Mesenchymal stem cell (in vitro differentiated cells and primary cell): ENCODE measurements around the gene CALCOCO2.

ENCODE experiments used
- DNase-seq: peaks from one replicate; pipeline ENCODE4 v3.0.0-alpha.2; 2013
- H2AFZ ChIP-seq: one replicate; pipeline ENCODE4 v1.6.1; 2013; ENCODE audit warnings: low read depth, mild to moderate bottlenecking, control low read depth, inconsistent platforms, low read length, moderate library complexity
- H2AK5ac ChIP-seq: 2 replicates; pipeline ENCODE4 v1.6.1; 2013; ENCODE audit warnings: low read length, moderate library complexity, mild to moderate bottlenecking, inconsistent platforms; ENCODE audit not compliant: severe bottlenecking
- H2BK120ac ChIP-seq: one replicate; pipeline ENCODE4 v1.6.1; 2013; ENCODE audit warnings: low read depth, mild to moderate bottlenecking, inconsistent platforms, low read length, moderate library complexity
- H2BK12ac ChIP-seq, 2 experiments: one replicate each; pipeline ENCODE4 v1.6.1; 2013; ENCODE audit warnings: inconsistent platforms in 2 of 2, low read length in 2 of 2, mild to moderate bottlenecking in 2 of 2, moderate library complexity in 2 of 2, control low read depth in 1 of 2
- H2BK15ac ChIP-seq: one replicate; pipeline ENCODE4 v1.6.1; 2013; ENCODE audit warnings: mild to moderate bottlenecking, low read depth, inconsistent platforms; ENCODE audit not compliant: poor library complexity, severe bottlenecking
- H2BK5ac ChIP-seq: 2 replicates; pipeline ENCODE4 v1.6.1; 2013; ENCODE audit warnings: low read depth, mild to moderate bottlenecking, low read length, control low read depth, inconsistent platforms; ENCODE audit not compliant: poor library complexity, severe bottlenecking
- H3K14ac ChIP-seq, 2 experiments: one replicate each; pipeline ENCODE4 v1.6.1; 2013; ENCODE audit warnings: inconsistent platforms in 2 of 2, low read length in 2 of 2, control low read depth in 1 of 2, mild to moderate bottlenecking in 1 of 2, moderate library complexity in 1 of 2
- H3K18ac ChIP-seq, 2 experiments: one replicate each; pipeline ENCODE4 v1.6.1; 2013; ENCODE audit warnings: inconsistent platforms in 2 of 2, low read length in 2 of 2, control low read depth in 1 of 2, low read depth in 1 of 2, mild to moderate bottlenecking in 1 of 2
- H3K23ac ChIP-seq, 2 experiments: one replicate each; pipeline ENCODE4 v1.6.1; 2013; ENCODE audit warnings: inconsistent platforms in 2 of 2, low read length in 2 of 2, mild to moderate bottlenecking in 2 of 2, moderate library complexity in 2 of 2, control low read depth in 1 of 2
- H3K27ac ChIP-seq: 2 replicates; pipeline ENCODE4 v1.5.1; 2013; ENCODE audit warnings: mild to moderate bottlenecking, moderate library complexity, low read length, control low read depth, inconsistent platforms; ENCODE audit not compliant: poor library complexity, severe bottlenecking
- H3K27me3 ChIP-seq, 2 experiments: 2 replicates each; pipeline versions ENCODE4 v1.6.1 to v1.7.0; 2013; ENCODE audit warnings: low read length in 2 of 2, mild to moderate bottlenecking in 2 of 2, moderate library complexity in 2 of 2, control low read depth in 1 of 2, inconsistent platforms in 1 of 2; ENCODE audit not compliant: control insufficient read depth in 1 of 2, insufficient read depth in 1 of 2
- H3K36me3 ChIP-seq, 2 experiments: 2 replicates each; pipeline versions ENCODE4 v1.6.1 to v1.7.0; 2013; ENCODE audit warnings: low read length in 2 of 2, control low read depth in 1 of 2, inconsistent platforms in 1 of 2, low read depth in 1 of 2, mild to moderate bottlenecking in 1 of 2; ENCODE audit not compliant: insufficient read depth in 2 of 2, control insufficient read depth in 1 of 2
- H3K4ac ChIP-seq, 2 experiments: one replicate each; pipeline ENCODE4 v1.6.1; 2013; ENCODE audit warnings: inconsistent platforms in 2 of 2, low read length in 2 of 2, mild to moderate bottlenecking in 2 of 2, moderate library complexity in 2 of 2, control low read depth in 1 of 2, low read depth in 1 of 2
- H3K4me1 ChIP-seq: 2 replicates; pipeline ENCODE4 v1.6.1; 2013; ENCODE audit warnings: low read depth, low read length, control low read depth; ENCODE audit not compliant: control insufficient read depth, insufficient read depth
- H3K4me2 ChIP-seq: 2 replicates; pipeline ENCODE4 v1.6.1; 2013; ENCODE audit warnings: low read length, mild to moderate bottlenecking, inconsistent platforms; ENCODE audit not compliant: poor library complexity, severe bottlenecking
- H3K4me3 ChIP-seq, 2 experiments: 2 replicates each; pipeline versions ENCODE4 v1.5.1 to v1.7.0; 2013; ENCODE audit warnings: low read length in 2 of 2, mild to moderate bottlenecking in 2 of 2, control low read depth in 1 of 2, low read depth in 1 of 2; ENCODE audit not compliant: insufficient read depth in 1 of 2
- H3K79me1 ChIP-seq: replicated peaks from 2 replicates; pipeline ENCODE4 v1.6.1; 2013; ENCODE audit warnings: mild to moderate bottlenecking, control low read depth, low read length, inconsistent platforms; ENCODE audit not compliant: poor library complexity, severe bottlenecking
- H3K9ac ChIP-seq: 2 replicates; pipeline ENCODE4 v1.7.0; 2013; ENCODE audit warnings: mild to moderate bottlenecking, low read length, moderate library complexity
- H3K9me3 ChIP-seq: 2 replicates; pipeline ENCODE4 v1.7.0; 2013; ENCODE audit warnings: mild to moderate bottlenecking, low read length; ENCODE audit not compliant: control insufficient read depth
- H4K8ac ChIP-seq: one replicate; pipeline ENCODE4 v1.6.1; 2013; ENCODE audit warnings: inconsistent platforms, mild to moderate bottlenecking, low read length, moderate library complexity
- H4K91ac ChIP-seq: one replicate; pipeline ENCODE4 v1.6.1; 2013; ENCODE audit warnings: mild to moderate bottlenecking, low read length, inconsistent platforms
- WGBS: methylation state at CpG from one replicate; pipeline ENCODE4 v1.1.7; 2013; ENCODE audit warnings: mixed read lengths; 5-methylcytosine and 5-hydroxymethylcytosine counted together

The CALCOCO2 gene

DNA sequence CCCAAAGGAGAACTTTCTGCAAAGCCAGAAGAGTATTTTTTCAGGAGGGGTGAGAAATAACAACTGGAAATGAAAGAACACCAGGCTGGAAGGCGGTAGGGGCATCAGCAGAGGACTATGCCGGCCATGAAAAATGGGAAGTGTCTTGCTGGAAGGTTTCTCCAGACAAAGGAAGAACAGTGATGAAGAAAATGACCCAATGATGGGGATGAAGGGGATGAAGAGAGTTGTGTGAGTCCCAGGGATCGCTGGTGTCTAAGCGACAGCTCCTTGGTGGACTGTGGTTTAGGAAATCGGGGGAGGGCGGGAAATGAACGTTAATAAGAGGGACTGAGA lies 14.4 kb upstream of the CALCOCO2 start:
- 1% methylated on average over 7 of the region's 7 CpGs for WGBS

DNA sequence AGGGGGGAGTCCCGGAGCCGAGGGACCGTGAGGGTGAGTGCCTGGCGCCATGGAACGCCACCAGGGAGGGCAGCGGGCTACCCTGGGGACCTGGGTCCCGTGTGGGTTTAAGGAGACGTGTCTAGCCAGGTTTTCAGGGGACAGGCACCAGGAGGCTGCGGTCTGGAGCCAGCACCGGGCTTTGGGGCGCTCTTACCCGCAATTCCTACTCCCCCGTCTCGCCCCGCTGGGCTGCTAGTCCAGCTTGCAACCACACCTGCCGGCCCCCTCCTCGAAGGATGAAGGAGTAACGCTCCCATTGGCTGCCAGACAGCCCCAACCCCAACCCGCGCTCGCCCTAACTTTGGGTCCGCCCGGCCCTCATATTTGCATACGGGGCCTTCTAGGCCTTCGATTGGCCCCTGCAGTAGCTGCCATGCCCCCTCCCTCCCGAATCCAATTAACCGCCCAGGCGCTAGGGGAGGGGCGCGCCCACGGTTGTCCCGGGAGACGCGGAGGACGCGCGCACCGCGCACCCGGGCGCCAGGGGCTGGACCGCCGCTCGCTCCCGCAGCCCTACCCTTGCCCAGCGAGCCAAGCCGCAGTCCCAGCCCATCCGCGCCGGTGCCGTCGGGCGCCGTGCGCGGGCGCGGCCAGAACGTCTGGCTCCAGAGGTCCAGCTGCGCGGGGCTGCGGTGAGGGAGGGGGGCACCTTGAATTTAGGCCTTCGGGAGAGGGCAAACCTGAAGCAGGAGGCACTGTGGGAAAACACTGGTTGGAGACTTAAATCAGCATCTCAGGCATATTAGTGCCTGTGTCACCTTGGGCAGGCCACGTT lies 13.9 kb upstream of the CALCOCO2 start, which contains the start of gene TTLL6:
Gene TTLL6 (minus strand): TSS at position 456 of the 817 bp plus-strand sequence. CDS start 157 bp downstream, at position 299.
- peak within 1 kb of the TSS in 1 of 2 experiments; percentile 5 for H3K14ac ChIP-seq
- H4K91ac ChIP-seq: no peak within 1 kb of the TSS
- H2BK15ac ChIP-seq: peak within 1 kb of the TSS; percentile 84
- H3K23ac ChIP-seq: no peak within 1 kb of the TSS
- H3K4me2 ChIP-seq: peak within 1 kb of the TSS; percentile 88
- no peaks in the 10 kb centered on the region for H3K79me1 ChIP-seq
- H2BK12ac ChIP-seq: no peak within 1 kb of the TSS
- H2BK5ac ChIP-seq: no peak within 1 kb of the TSS
- H3K9ac ChIP-seq: peak within 1 kb of the TSS; percentile 38
- H3K9me3 ChIP-seq: no peaks in the 10 kb centered on the region
- no peak within 1 kb of the TSS for H3K27ac ChIP-seq
- H2AK5ac ChIP-seq: no peak within 1 kb of the TSS
- DNase-seq: peak; percentile 88
- H3K4me1 ChIP-seq: peaks cover 9% of the 10 kb centered on the region
- H3K36me3 ChIP-seq: no peaks in the 10 kb centered on the region
- H3K27me3 ChIP-seq: peaks cover 51 to 54% of the 10 kb centered on the region in 2 experiments
- H3K18ac ChIP-seq: no peak within 1 kb of the TSS
- H4K8ac ChIP-seq: no peak within 1 kb of the TSS
- H2BK120ac ChIP-seq: no peak within 1 kb of the TSS
- H3K4ac ChIP-seq: no peak within 1 kb of the TSS
- H3K4me3 ChIP-seq: peak within 1 kb of the TSS; percentile 55 to 72
- 2% methylated on average over 62 of the region's 64 CpGs for WGBS
- H2AFZ ChIP-seq: peak within 1 kb of the TSS; percentile 73

More for the DNA sequence above, 14.4 kb upstream of the CALCOCO2 start:
- peak overlapping the region in 1 of 2 experiments; percentile 72 for H3K4me3 ChIP-seq
- no peak overlapping the region for H2BK5ac ChIP-seq
- DNase-seq: no peak
- peaks cover 51 to 55% of the 10 kb centered on the region in 2 experiments for H3K27me3 ChIP-seq
- H3K9ac ChIP-seq: no peak overlapping the region
- H3K23ac ChIP-seq: no peak overlapping the region
- H3K9me3 ChIP-seq: no peaks in the 10 kb centered on the region
- peaks cover 9% of the 10 kb centered on the region for H3K4me1 ChIP-seq
- H2BK120ac ChIP-seq: no peak overlapping the region
- H3K14ac ChIP-seq: no peak overlapping the region
- H2BK15ac ChIP-seq: no peak overlapping the region
- H2AK5ac ChIP-seq: no peak overlapping the region
- no peak overlapping the region for H2BK12ac ChIP-seq
- H2AFZ ChIP-seq: no peak overlapping the region
- peak overlapping the region; percentile 88 for H3K4me2 ChIP-seq
- no peaks in the 10 kb centered on the region for H3K36me3 ChIP-seq
- H3K27ac ChIP-seq: no peak overlapping the region
- H4K8ac ChIP-seq: no peak overlapping the region
- no peak overlapping the region for H4K91ac ChIP-seq
- H3K4ac ChIP-seq: no peak overlapping the region
- no peak overlapping the region for H3K18ac ChIP-seq
- no peaks in the 10 kb centered on the region for H3K79me1 ChIP-seq

DNA sequence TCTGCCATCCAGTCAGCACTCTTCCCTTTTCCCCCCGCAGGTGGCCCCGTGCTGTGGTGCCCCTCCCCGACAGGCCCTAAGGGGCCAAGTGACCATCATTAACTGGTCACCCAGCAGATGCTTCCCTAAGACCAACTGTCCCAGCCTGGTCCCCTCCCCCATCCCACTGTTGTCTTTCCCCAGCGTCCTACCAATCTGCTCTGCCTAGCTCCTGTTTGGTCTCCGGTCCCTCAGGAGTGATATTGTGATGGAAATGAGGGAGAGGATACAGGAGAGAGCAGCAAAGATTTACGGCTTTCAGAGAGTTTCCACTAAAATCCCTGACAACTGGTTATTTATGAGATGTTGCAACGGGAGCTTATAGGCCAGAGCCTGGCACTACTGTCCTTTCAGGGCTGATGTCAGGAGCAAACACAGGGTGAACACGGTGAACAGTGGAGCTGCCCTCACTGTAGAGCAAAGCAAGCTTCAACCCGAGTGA lies 12.4 kb upstream of the CALCOCO2 start:
- no peak overlapping the region for H3K14ac ChIP-seq
- no peaks in the 10 kb centered on the region for H3K36me3 ChIP-seq
- H3K27ac ChIP-seq: no peak overlapping the region
- H3K4me3 ChIP-seq: no peak overlapping the region
- no peak overlapping the region for H4K91ac ChIP-seq
- H3K9ac ChIP-seq: no peak overlapping the region
- no peaks in the 10 kb centered on the region for H3K79me1 ChIP-seq
- no peak for DNase-seq
- no peak overlapping the region for H2AFZ ChIP-seq
- peaks cover 9% of the 10 kb centered on the region for H3K4me1 ChIP-seq
- no peak overlapping the region for H3K4me2 ChIP-seq
- H3K4ac ChIP-seq: peak overlapping the region in 1 of 2 experiments; percentile 46
- no peak overlapping the region for H3K18ac ChIP-seq
- no peak overlapping the region for H2BK12ac ChIP-seq
- no peak overlapping the region for H4K8ac ChIP-seq
- H2BK5ac ChIP-seq: no peak overlapping the region
- WGBS: 24% methylated on average over 8 of the region's 9 CpGs
- no peak overlapping the region for H2BK120ac ChIP-seq
- no peak overlapping the region for H3K23ac ChIP-seq
- H3K9me3 ChIP-seq: no peaks in the 10 kb centered on the region
- no peak overlapping the region for H2AK5ac ChIP-seq
- H3K27me3 ChIP-seq: peaks cover 39 to 41% of the 10 kb centered on the region in 2 experiments
- H2BK15ac ChIP-seq: peak overlapping the region; percentile 73

DNA sequence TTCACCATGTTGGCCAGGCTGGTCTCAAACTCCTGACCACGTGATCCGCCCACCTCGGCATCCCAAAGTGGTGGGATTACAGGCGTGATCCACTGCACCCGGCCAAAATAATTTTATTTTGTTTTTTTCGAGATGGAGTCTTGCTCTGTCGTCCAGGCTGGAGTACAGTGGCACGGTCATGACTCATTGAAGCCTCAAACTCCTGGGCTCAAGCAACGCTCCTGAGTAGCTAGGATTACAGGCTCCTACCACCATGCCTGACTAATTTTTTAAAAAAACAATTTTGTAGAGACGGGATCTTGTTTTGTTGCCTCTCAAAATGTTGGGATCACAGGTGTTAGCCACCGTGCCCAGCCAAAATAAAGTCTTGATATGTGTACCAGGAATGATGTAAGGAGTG lies 11.4 kb upstream of the CALCOCO2 start:
- H3K27me3 ChIP-seq: peaks cover 29 to 34% of the 10 kb centered on the region in 2 experiments
- no peak overlapping the region for H3K4me3 ChIP-seq
- H3K4ac ChIP-seq: no peak overlapping the region
- H3K9me3 ChIP-seq: no peaks in the 10 kb centered on the region
- H4K8ac ChIP-seq: no peak overlapping the region
- WGBS: 82% methylated on average over 11 of the region's 11 CpGs
- H4K91ac ChIP-seq: no peak overlapping the region
- no peaks in the 10 kb centered on the region for H3K79me1 ChIP-seq
- no peaks in the 10 kb centered on the region for H3K36me3 ChIP-seq
- H3K4me1 ChIP-seq: peaks cover 9% of the 10 kb centered on the region
- no peak overlapping the region for H3K27ac ChIP-seq
- no peak overlapping the region for H3K9ac ChIP-seq
- H2BK120ac ChIP-seq: no peak overlapping the region
- no peak overlapping the region for H3K4me2 ChIP-seq
- no peak overlapping the region for H3K23ac ChIP-seq
- H2BK5ac ChIP-seq: no peak overlapping the region
- H2AK5ac ChIP-seq: no peak overlapping the region
- H2AFZ ChIP-seq: no peak overlapping the region
- H2BK12ac ChIP-seq: no peak overlapping the region
- no peak overlapping the region for H3K18ac ChIP-seq
- H2BK15ac ChIP-seq: no peak overlapping the region
- H3K14ac ChIP-seq: no peak overlapping the region
- no peak for DNase-seq
